H1 (cell line): Measurements from ENCODE around the gene RSPO1. TPM values are rescaled to one million over a fixed set of nuclear protein-coding genes. Genes with fewer than 3 reads are reported as not detected.

Source experiments
- CEBPB ChIP-seq: IDR thresholded peaks from 2 replicates; pipeline ENCODE4 v1.6.1; 2012; ENCODE audit warnings: low read depth, low read length
- CHD7 ChIP-seq: fragments of 300-600 bp; sonication (generic); IDR thresholded peaks from 2 replicates; pipeline ENCODE4 v1.7.1; 2012; ENCODE audit warnings: low read length, moderate library complexity, mild to moderate bottlenecking, inconsistent platforms; ENCODE audit not compliant: insufficient replicate concordance
- RFX5 ChIP-seq: IDR thresholded peaks from 2 replicates; pipeline ENCODE4 v1.6.1; 2011; ENCODE audit warnings: low read depth, low read length, improper control_type of control experiment, borderline replicate concordance
- SRF ChIP-seq: IDR thresholded peaks from 2 replicates; pipeline ENCODE4 v1.6.1; 2011; ENCODE audit warnings: mild to moderate bottlenecking, low read depth, low read length, moderate library complexity
- TCF12 ChIP-seq: IDR thresholded peaks from 2 replicates; pipeline ENCODE4 v1.6.1; 2011; ENCODE audit warnings: low read depth, mild to moderate bottlenecking, low read length
- polyA plus RNA-seq, 7 experiments: library from polyadenylated mRNA; depleted of rRNA in 3 of 7; stranded (reverse) in 5 of 7; unstranded in 2 of 7; fragments of >200 nt in 5 of 7; fragments of 200-250 nt in 2 of 7; gene quantifications; 1 replicate in 5 of 7; 2 replicates in 1 of 7; 4 replicates in 1 of 7; pipeline versions ENCODE4 v1.2.1 to v1.2.3, GENCODE V29; 2011 to 2013; ENCODE audit warnings: missing spikeins in 2 of 7, mixed read lengths in 2 of 7
- total RNA-seq: library from RNA; stranded (reverse); fragmentation: NEBNext Ultra II Directional; extraction: Animal tissue kit (Norgen Biotek cat#: 25700); gene quantifications from 2 replicates; pipeline ENCODE4 v1.2.1, GENCODE V29; 2021

RSPO1 gene
- total and polyA plus RNA-seq, 2 of the 8 experiments (the other 6 are each of a cell fraction or from before 2014, with no cell fraction given), result 0.39 TPM; not detected in 1

GRCh38 chr1:37656026-37656425, 21.3 kb upstream of the RSPO1 start (continued):
- TF ChIP-seq CEBPB (no peak), CHD7 (no peak), RFX5 (no peak), TCF12 (no peak), SRF (no peak)
